Activated CD4-positive, CD25-positive, alpha-beta regulatory T cell (primary cell): Measurements from ENCODE around the gene OGFOD1.

ENCODE experiments used
- DNase-seq, 4 experiments: peaks; one replicate each; lab custom pipeline; 2025; lab: John Stamatoyannopoulos, UW

The OGFOD1 gene

DNA sequence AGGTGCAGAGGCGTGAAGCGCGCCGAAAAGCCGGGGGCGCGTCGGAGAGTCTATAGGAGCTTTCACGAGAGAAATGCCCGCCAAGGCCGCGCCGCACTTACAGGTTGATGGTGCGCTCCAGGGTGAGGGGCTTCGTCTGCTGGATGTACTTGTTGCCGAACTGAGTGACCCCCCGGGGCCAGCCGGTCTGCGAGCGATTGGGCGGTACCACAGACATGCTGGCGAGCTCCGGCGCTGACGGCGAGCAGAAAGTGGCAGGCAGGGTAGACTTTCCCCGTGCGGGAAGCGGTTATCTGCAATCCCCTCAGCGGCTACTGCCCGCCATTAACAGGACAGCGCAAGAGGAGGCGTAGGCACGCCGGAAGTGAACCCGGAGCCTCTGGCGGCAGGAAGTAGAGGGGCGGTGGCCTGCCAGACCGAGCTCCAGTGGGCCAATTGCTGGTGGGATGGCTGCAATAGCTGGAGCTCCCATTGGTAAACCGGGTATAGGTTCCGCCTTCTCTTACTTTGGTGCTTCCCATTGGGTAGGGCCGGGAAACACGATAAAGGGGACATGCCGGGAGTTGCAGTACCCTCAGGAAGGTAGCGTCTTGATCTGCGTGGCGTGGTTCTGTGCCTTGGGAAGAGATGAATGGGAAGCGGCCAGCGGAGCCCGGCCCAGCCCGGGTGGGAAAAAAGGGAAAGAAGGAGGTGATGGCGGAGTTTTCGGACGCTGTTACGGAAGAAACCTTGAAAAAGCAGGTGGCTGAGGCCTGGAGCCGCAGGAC lies at the start of gene OGFOD1, which contains the start of gene NUDT21:
TSS of gene OGFOD1 (plus strand) at position 569 of the 767 bp plus-strand sequence. CDS start at position 628, 59 bp downstream.
TSS of gene NUDT21 (minus strand) at position 347 of the 767 bp plus-strand sequence. CDS start at position 217, 130 bp downstream.
- peak; percentile 66 to 83 (median 81) for DNase-seq

DNA sequence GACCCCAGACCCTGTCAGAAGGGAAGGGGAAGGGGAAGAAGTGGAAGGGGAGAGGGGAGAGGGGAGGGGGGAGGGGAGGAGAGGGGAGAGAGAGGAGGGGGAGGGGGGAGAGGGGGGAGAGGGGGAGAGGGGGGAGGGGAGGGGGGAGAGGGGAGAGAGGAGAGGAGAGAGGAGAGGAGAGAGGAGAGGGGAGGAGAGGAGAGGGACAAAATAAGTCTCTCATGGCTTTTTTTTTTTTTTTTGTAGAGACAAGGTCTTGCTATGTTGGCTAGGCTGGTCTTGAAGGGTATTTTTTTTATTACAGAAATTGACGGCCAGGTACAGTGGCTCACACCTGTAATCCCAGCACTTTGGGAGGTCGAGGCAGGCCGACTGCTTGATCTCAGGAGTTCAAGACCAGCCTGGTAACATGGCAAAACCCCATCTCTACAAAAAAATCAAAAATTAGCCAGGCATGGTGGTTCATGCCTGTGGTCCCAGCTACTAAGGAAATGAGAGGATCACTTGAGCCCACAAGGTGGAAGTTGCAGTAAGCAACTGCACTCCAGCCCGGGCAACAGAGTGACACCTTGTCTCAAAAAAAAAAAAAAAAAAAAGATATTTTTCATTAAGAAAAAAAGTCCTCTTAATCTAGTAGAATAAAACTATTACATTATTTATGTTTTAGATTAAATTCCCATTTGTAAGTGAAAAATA lies 45.2 kb upstream of the OGFOD1 start:
- no peak for DNase-seq

GRCh38 chr16:56408379-56409098 lies 42.8 kb upstream of the OGFOD1 start:
- no peak for DNase-seq

- DNase-seq = no peak
Measured at GRCh38 chr16:56409195-56409594, 42.2 kb upstream of the OGFOD1 start.

GRCh38 chr16:56411123-56411522 lies 40.2 kb upstream of the OGFOD1 start:
- no peak for DNase-seq

GRCh38 chr16:56411624-56412023 lies 39.7 kb upstream of the OGFOD1 start:
- no peak for DNase-seq

DNA sequence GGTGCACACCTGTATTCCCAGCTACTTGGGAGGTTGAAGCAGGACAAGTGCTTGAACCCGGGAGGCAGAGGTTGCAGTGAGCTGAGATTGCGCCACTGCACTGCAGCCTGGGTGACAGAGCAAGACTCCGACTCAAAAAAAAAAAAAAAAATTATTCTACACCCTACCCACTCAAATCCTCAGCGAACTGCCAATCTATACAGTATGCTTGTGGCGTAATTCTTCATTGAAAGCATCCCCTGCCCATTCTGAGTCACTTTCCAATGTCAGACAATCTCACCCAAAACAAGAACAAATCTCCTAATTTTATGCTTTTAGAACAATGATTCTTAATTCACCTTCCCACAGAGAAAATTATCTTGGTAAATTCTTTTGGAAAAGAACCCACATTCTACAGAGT lies 38.0 kb upstream of the OGFOD1 start:
- no peak for DNase-seq

GRCh38 chr16:56414366-56414765 lies 37.0 kb upstream of the OGFOD1 start:
- no peak for DNase-seq

- DNase-seq = no peak
Measured at GRCh38 chr16:56415875-56416274, 35.5 kb upstream of the OGFOD1 start.

DNA sequence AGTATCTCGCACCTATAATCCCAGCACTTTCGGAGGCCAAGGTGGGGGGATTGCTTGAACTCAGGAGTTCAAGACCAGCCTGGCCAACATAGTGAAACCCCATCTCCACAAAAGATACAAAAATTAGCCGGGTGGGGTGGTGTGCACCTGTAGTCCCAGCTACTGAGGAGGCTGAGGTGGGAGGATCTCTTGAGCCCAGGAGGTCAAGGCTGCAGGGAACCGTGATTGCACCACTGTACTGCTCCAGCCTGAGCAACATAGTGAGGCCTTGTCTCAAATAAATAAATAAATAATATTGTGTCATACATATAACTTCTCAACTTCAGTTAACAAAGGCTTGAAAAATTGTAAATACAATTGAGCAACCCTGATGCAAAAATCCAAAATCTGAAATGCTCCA lies 34.2 kb upstream of the OGFOD1 start:
- no peak for DNase-seq

- DNase-seq = no peak
Measured at GRCh38 chr16:56419740-56420548, 31.4 kb upstream of the OGFOD1 start.

DNA sequence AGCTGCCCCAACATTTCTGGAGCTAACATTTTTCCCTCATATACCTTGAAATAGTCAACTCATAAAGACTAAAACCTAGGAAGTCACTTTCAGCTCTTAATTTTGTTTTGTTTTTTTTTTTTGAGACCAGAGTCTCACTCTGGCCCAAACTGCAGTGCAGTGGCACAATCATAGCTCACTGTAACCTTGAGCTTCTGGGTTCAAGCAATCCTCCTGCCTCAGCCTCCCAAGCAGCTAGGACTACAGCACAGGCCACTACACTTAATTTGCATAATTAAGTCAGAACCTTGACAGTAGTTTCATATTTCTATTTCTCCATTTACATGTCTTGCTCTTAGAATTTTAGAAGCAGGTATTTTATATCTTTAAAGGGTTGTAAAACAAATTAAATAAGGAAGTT lies 30.7 kb upstream of the OGFOD1 start:
- DNase-seq = no peak

DNA sequence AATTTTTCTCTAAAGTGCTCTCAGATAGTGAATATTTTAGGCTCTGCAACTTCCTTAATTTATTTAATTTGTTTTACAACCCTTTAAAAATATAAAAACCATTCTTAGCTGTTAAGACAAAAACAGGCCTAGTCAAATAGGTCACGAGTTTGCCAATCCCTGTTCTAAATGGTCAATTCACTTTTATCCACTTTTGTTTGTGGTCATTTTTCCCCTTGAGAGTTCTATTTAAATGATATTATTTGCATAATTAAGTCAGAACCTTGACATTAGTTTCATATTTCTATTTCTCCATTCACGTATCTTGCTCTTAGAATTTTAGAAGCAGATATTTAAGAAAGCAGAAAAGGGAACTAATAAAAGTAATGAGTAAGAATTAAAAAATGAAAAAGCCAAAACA lies 30.0 kb upstream of the OGFOD1 start:
- no peak for DNase-seq

GRCh38 chr16:56421976-56422669 lies 29.2 kb upstream of the OGFOD1 start:
- no peak for DNase-seq

DNA sequence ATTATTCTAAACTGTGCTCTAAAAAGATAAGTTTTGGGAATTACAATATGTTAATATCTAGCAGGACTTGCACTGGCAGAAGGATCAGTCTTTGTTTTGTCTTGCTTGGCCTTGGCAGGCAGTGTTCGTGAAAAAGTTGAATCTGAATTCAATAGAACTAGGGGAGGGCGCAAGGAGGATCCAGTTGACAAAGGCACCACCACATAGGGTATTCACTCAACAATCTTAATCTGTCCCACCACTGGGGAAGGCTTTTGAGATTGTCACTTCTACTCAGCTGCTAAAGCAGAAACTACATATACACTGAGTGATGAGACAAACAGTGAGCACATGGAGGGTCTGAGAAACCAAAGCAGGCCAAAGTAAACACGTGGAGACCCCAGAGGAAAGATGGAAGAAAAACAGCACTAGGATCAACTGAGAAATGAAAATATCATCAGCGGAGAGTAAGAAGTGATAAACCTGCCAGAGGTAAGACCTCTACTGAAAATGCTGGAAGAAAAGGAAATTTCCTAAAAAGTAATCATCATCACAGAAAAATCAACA lies 28.4 kb upstream of the OGFOD1 start:
- no peak for DNase-seq

GRCh38 chr16:56423584-56424403 lies 27.6 kb upstream of the OGFOD1 start:
- no peak for DNase-seq

DNA sequence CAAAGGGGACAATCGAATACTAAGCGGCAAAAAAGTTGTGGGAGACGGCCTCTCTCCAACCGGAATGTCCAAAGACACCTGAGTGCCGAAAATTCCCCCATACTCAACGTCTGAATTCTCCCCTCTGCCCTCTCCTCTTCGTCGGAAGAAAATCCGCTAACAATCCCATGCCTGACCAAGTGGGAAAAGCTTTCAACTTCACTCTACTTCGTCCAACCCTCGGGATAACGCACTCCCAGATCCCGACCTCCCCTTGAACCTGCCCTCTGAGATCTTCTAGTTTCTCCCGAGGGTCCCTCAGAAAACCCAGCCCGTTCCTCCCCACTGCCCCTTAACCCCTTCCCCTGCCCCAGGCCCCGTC lies 27.0 kb upstream of the OGFOD1 start:
- DNase-seq = no peak

- peak in 2 of 4 experiments; percentile 19 to 43 for DNase-seq
Measured at GRCh38 chr16:56424791-56425438, 26.4 kb upstream of the OGFOD1 start.

DNA sequence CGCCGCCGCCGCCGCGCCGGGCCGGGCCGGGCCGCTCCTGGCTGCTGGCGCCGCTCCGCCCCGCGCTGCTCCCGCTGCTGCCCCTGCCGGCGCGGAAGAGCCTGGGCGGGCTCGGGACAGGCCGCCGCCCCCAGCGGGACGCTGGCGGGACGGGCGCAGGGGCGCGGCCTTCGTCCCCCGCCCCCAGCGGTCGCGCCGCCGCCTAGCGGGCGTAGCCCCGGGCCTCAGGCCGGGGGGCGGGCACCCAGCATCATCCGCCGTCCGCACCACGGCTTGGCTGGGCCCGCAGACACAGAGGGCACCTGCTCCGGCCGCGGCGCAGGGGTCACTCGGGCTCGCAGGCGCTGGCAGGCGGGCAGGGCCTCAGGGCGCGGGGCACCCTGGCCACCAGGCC lies 25.9 kb upstream of the OGFOD1 start, which contains the start of gene AMFR:
TSS of gene AMFR (minus strand) at position 107 of the 394 bp plus-strand sequence. CDS start 218 bp downstream, outside the sequence.
- peak; percentile 30 to 59 (median 46) for DNase-seq
